ENCODE data around the gene LRMDA. TPM values are rescaled to one million over a fixed set of nuclear protein-coding genes. Genes with fewer than 3 reads are reported as not detected.

The LRMDA gene
- total and polyA plus RNA-seq, 2 of the 13 experiments (the other 11 are each of a cell fraction or from before 2014, with no cell fraction given) = 13.4 to 22.0 TPM

- no peak for TF ChIP-seq ZZZ3 (CRISPR knock-in tag; IDR thresholded peaks at IDR 0.05; ENCODE audit: borderline replicate concordance)
- no peak for TF ChIP-seq ZNF124 (CRISPR knock-in tag; IDR thresholded peaks at IDR 0.05)
- TF ChIP-seq RCOR2 (CRISPR knock-in tag; IDR thresholded peaks at IDR 0.05) = no peak
- no peak for TF ChIP-seq ZNF549 (CRISPR knock-in tag; IDR thresholded peaks at IDR 0.05)
- TF ChIP-seq ZNF24 (IDR thresholded peaks at IDR 0.05) = no peak
- no peak for TF ChIP-seq ZNF883 (CRISPR knock-in tag; IDR thresholded peaks at IDR 0.05; ENCODE audit: not compliant biosample characterization)
- TF ChIP-seq HDAC1 (CRISPR knock-in tag; IDR thresholded peaks at IDR 0.05) = no peak
Observed at GRCh38 chr10:76338187-76338586, 906.8 kb downstream of the LRMDA start (continued).

GRCh38 chr10:76341740-76342139, 910.3 kb downstream of the LRMDA start:
- no peak for ATAC-seq
- FAIRE-seq = no peak
- Histone ChIP-seq H3K36me3 (replicated peaks in 1 of 2; ENCODE audit: control insufficient read depth in 1 of 2, insufficient read depth in 2 of 2, low read length in 2 of 2) (no peaks in the 10 kb centered on the region), H3K27ac (ENCODE audit: extremely low read length, insufficient read depth, low read length) (no peak overlapping the region), H3K4me1 (ENCODE audit: insufficient read depth, low read length) (peaks cover 20% of the 10 kb centered on the region), H3K79me2 (ENCODE audit: insufficient read depth, low read length) (no peaks in the 10 kb centered on the region), H3K4me3 (replicated peaks in 1 of 3; ENCODE audit: insufficient read depth in 1 of 3, low read depth in 2 of 3, low read length in 3 of 3) (no peak overlapping the region), H2AFZ (ENCODE audit: low read length) (no peak overlapping the region), H4K20me1 (ENCODE audit: insufficient read depth, low read length) (no peaks in the 10 kb centered on the region), H3K27me3 (ENCODE audit: control insufficient read depth in 1 of 2, insufficient read depth in 2 of 2, low read length in 2 of 2) (no peaks in the 10 kb centered on the region), H3K4me2 (ENCODE audit: low read depth, low read length) (no peak overlapping the region), H3K9me3 (ENCODE audit: low read length) (no peaks in the 10 kb centered on the region), H3K9ac (ENCODE audit: insufficient read depth, low read depth, low read length) (no peak overlapping the region)
- ChIA-PET CTCF (ENCODE audit: low intra/inter-chr PET ratio, low total read pairs) (no interaction called here), POLR2A (no interaction called here)
- in situ Hi-C loops (cut with HindIII; ENCODE audit: extremely low pct_ligation_motif_present, low pct_unique_long_range_greater_than_20kb) = no loop called here
- 90% methylated on average over 2 of the region's 2 CpGs for WGBS (ENCODE audit: low lambda C conversion rate)
- no peak for DNase-seq (ENCODE audit: low spot score)
- TF ChIP-seq ZNF567 (CRISPR knock-in tag; IDR thresholded peaks at IDR 0.05; ENCODE audit: borderline replicate concordance) (no peak), ZNF816 (CRISPR knock-in tag; IDR thresholded peaks at IDR 0.05; ENCODE audit: borderline replicate concordance) (no peak), ZNF652 (CRISPR knock-in tag; IDR thresholded peaks at IDR 0.05; ENCODE audit: borderline replicate concordance, low read depth) (no peak), GZF1 (CRISPR knock-in tag; IDR thresholded peaks at IDR 0.05) (peak; percentile 91; the same call in 1 of the 2 replicates), HOXA9 (CRISPR knock-in tag; IDR thresholded peaks at IDR 0.05; ENCODE audit: borderline replicate concordance) (no peak), MED13 (CRISPR knock-in tag; IDR thresholded peaks at IDR 0.05) (no peak), MTA3 (CRISPR knock-in tag; IDR thresholded peaks at IDR 0.05) (no peak)
- intact Hi-C loops (cut with micrococcal nuclease; ENCODE audit: unreplicated experiment) = no loop called here
- no TSS peak for BruUV-seq (replicated peaks)

Data from HepG2 (cell line).